Stimulated activated naive CD8-positive, alpha-beta T cell treated with anti-CD3 and anti-CD28 coated beads, Interleukin-15, Interleukin-2, amounts not matched to agents 100 ng/mL and 50 ng/mL, for 24 hours (primary cell): ENCODE measurements around the gene TBC1D14.

ENCODE experiments used
- H3K27ac Mint-ChIP-seq: one replicate; pipeline ENCODE4 v1.8.0; 2021; ENCODE audit warnings: mild to moderate bottlenecking, mixed read lengths
- H3K27me3 Mint-ChIP-seq: one replicate; pipeline ENCODE4 v1.8.0; 2021; ENCODE audit warnings: mixed read lengths
- H3K36me3 Mint-ChIP-seq: one replicate; pipeline ENCODE4 v1.8.0; 2021; ENCODE audit warnings: low read depth, mixed read lengths
- H3K4me1 Mint-ChIP-seq: one replicate; pipeline ENCODE4 v1.8.0; 2021; ENCODE audit warnings: low read depth, mixed read lengths
- H3K4me3 Mint-ChIP-seq: one replicate; pipeline ENCODE4 v1.8.0; 2021; ENCODE audit warnings: mild to moderate bottlenecking, mixed read lengths
- H3K9me3 Mint-ChIP-seq: one replicate; pipeline ENCODE4 v1.8.0; 2021; ENCODE audit warnings: mixed read lengths

The TBC1D14 gene

DNA sequence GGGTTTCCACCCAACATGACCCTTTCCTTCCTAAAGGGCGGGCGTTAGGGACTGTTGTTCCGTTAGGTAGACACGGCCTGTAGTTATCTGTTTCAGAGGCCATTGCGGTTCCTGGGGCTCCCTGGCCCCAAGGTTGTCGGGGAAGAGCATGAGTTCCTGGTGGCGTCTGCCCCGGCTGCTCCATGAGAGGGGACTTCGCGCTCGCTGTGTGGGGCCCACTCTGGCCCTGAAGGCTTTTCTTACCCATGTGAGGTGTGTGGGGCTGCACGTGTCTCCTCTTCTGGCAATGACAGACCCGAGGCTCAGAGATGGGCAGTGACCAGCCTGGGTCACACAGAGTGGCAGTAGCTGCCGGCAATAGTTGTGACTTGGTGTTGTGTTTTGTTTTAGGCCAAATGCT, 142.7 kb downstream of the TBC1D14 start:
- Mint-ChIP-seq H3K4me1 (peaks cover 29% of the 10 kb centered on the region), H3K27ac (peak overlapping the region; percentile 52), H3K4me3 (no peak overlapping the region), H3K9me3 (no peaks in the 10 kb centered on the region), H3K36me3 (peaks cover 17% of the 10 kb centered on the region), H3K27me3 (no peaks in the 10 kb centered on the region)

DNA sequence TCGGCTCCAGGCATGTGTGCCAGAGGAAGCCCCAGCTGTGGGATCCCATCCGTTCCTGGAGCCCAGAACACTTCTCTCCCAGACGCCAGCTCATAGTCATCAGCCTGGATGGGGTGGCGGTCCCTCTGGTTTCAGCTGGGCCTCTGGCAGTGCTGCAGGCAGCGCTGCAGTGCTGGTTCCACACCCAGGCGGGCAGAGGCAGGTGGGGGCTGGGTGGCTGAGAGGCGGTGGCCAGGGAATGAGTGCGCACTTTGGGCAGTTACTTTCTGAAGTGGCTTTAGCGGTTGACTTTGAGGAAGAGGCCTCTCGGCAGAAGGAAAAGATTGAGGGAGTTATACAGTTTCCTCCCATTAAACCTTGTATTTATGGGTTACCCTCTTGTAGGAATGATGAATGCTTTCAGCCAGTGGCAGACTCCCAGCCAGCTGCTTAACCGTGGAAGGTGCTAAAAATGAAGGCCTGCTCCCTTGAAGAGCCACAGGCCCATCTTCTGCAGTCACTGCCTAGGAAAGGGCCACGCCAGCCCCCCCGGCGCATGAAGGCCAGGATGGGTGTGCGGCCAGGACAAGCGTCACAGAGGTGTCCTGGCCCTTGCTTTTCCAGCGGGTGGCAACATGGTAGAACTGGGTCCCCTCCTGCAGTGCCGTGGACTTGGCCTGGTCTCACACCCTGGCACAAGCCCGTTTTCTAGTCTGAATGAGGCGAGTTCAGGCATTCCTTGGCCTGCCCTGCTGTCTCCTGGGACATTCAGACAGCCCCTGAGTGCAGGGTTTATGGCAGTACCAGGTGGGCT, 143.5 kb downstream of the TBC1D14 start:
- peaks cover 22% of the 10 kb centered on the region for H3K36me3 Mint-ChIP-seq
- H3K4me1 Mint-ChIP-seq = peaks cover 26% of the 10 kb centered on the region
- no peak overlapping the region for H3K27ac Mint-ChIP-seq
- no peak overlapping the region for H3K4me3 Mint-ChIP-seq
- no peaks in the 10 kb centered on the region for H3K9me3 Mint-ChIP-seq
- no peaks in the 10 kb centered on the region for H3K27me3 Mint-ChIP-seq

DNA sequence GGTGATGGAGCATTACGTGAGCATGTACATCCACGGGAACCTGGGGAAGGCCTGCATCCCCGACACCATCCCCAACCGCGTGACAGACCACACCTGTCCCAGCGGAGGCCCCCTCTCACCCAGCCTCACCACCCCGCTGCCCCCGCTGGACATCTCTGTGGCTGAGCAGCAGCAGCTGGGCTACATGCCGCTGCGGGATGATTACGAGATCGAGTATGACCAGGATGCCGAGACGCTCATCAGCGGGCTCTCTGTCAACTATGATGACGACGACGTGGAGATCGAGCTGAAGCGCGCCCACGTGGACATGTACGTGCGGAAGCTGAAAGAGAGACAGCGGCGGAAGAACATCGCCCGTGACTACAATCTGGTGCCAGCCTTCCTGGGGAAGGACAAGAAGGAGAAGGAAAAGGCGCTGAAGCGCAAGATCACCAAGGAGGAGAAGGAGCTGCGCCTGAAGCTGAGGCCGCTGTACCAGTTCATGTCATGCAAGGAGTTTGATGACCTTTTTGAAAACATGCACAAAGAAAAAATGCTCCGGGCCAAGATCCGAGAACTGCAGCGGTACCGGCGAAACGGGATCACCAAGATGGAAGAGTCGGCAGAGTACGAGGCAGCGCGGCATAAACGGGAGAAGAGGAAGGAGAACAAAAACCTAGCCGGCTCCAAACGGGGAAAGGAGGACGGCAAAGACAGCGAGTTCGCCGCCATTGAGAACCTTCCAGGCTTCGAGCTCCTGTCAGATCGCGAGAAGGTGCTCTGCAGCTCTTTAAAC, 144.7 kb downstream of the TBC1D14 start:
- peaks cover 21% of the 10 kb centered on the region for H3K4me1 Mint-ChIP-seq
- H3K36me3 Mint-ChIP-seq = peaks cover 31% of the 10 kb centered on the region
- H3K27me3 Mint-ChIP-seq = no peaks in the 10 kb centered on the region
- H3K27ac Mint-ChIP-seq = no peak overlapping the region
- no peaks in the 10 kb centered on the region for H3K9me3 Mint-ChIP-seq
- H3K4me3 Mint-ChIP-seq = no peak overlapping the region

DNA sequence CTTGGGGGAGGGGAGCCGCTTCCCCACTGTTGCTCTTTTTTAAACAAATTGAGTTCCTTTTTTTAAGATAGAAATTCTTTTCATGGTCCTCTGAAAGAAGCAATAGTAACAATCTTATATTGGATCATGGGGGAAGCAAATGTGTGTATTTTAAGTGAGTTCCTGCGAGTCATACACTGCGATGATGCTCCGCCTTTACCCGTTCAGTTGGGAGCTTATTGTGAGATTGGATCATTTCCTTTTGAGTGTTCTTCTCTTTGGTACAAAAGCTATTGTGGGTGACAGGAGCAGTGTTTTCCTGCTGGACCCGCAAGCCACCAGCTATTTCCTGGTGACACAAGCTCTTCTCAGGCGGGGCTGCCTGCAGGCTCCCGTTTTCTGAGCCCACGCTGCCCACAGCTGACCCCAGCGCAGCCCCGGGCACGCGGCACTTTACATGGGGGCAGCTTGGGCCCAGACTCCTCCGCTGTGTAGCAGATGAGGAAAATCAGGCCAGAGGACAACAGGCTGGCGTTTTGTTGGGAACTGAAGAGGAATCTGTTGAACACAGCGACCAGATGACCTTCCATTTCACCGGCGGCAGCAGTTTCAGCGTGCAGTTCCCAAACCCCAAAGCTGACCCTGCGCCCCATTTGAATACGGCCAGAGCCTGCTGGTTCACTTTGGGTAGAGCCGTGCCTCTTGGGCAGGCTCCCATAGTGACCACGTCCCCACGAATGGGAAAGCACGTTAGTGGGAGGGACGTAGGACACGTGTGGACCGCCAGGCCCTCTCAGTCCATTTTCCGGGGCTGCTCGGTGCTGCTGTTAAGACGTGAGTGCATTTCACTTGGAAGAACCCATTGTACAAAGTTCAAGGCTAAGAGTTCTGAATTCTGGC, 145.7 kb downstream of the TBC1D14 start:
- Mint-ChIP-seq H3K36me3 (peaks cover 40% of the 10 kb centered on the region), H3K27ac (no peak overlapping the region), H3K9me3 (no peaks in the 10 kb centered on the region), H3K27me3 (no peaks in the 10 kb centered on the region), H3K4me3 (no peak overlapping the region), H3K4me1 (peaks cover 15% of the 10 kb centered on the region)

DNA sequence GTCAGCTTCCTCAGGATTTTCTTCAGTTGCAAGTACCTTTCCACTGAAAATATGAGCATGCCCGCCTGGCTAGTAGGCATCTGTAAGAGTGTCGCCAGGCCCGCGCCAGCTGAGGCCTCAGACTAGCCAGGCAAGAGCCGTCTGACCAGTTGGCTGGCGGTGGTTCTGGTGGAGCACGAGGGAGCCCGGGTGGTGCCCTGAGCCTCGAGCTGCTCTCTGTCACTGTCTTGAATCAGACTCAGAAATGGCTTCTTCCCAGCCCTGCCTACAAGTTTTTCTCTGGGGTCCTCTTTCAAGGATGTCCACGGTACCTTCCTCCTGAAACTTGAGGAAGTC, 146.3 kb downstream of the TBC1D14 start:
- Mint-ChIP-seq H3K4me1 (peaks cover 12% of the 10 kb centered on the region), H3K9me3 (no peaks in the 10 kb centered on the region), H3K4me3 (no peak overlapping the region), H3K27ac (no peak overlapping the region), H3K27me3 (no peaks in the 10 kb centered on the region), H3K36me3 (peaks cover 46% of the 10 kb centered on the region)

DNA sequence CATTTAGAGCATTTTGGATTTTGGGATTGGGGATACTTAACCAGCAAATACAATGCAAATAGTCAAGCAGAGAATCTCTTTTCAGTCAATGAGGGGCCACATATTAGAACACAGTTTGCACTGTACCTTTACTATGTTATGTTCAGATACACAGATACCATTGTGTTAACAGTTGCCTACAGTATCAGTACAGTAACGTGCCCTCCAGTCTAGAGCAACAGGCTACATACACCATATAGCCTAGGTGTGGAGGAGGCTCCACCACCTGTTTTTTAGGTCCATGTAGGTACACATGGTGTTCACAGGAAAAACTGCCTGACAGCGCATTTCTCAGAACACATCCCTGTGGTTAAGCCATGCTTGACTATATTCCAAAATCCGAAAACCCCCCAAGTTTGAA, 149.2 kb downstream of the TBC1D14 start:
- no peaks in the 10 kb centered on the region for H3K27me3 Mint-ChIP-seq
- H3K4me1 Mint-ChIP-seq = peaks cover 2% of the 10 kb centered on the region
- no peaks in the 10 kb centered on the region for H3K9me3 Mint-ChIP-seq
- no peak overlapping the region for H3K4me3 Mint-ChIP-seq
- no peak overlapping the region for H3K27ac Mint-ChIP-seq
- peaks cover 72% of the 10 kb centered on the region for H3K36me3 Mint-ChIP-seq

DNA sequence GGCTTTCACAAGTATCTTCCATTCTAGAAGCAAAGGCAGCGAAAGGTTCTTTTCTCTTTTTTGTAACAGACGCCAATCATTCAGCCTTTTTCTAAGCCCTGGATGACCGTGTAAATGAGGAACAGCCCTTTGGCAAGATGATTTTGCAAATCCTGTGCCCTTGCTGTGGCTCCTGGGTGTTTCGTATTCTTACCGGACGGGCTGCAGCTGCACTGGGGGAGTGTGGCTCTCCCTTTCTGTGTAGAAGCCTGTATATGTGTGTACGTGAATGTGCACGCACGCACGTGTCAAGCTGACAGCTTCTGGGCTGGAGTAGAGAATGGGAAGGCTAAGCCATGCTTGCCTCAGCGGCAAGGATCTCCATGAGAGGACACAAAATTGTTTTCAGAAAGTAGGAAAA, 150.0 kb downstream of the TBC1D14 start:
- Mint-ChIP-seq H3K9me3 (no peaks in the 10 kb centered on the region), H3K36me3 (peaks cover 71% of the 10 kb centered on the region), H3K27me3 (no peaks in the 10 kb centered on the region), H3K4me3 (no peak overlapping the region), H3K4me1 (peaks cover 8% of the 10 kb centered on the region), H3K27ac (no peak overlapping the region)

DNA sequence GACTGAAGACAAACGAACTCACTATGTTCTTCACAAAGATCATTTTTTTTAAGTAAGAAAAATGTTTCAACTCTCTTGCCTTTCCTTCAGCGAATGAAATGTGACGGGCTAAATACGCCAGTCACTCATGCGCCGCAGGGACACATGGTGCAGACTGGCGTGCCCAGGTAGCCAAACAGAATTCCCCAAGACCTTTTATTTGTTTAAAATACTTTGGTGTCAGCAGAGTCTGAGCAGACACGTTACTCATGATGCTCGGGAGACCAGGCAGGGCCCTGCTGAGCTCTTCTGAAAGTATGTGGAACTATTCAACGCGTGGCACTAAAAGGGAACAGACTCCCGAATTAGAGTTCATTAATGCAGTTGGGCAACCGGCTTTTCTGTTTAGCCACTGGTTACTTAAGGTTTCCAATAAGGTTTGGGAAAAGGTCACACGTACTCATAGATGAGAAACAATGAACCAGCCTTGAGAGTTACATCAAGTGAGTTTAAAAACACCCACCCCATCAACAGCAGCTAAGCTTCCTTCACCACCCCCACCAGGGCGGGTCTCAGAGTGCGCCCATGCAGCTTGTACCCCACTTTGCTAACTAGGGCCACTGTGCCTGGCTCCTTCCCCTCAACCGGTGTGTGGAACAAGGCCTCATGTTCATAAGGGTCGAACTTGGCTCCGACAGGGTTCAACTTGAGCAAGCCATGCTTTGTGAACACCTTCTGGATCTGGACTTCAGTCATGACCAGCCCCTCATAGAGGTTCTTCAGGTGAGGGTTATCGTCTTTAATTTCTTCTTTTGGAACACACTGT, 150.9 kb downstream of the TBC1D14 start:
- Mint-ChIP-seq H3K27me3 (no peaks in the 10 kb centered on the region), H3K4me3 (no peak overlapping the region), H3K9me3 (no peaks in the 10 kb centered on the region), H3K36me3 (peaks cover 80% of the 10 kb centered on the region), H3K4me1 (peaks cover 16% of the 10 kb centered on the region), H3K27ac (no peak overlapping the region)

DNA sequence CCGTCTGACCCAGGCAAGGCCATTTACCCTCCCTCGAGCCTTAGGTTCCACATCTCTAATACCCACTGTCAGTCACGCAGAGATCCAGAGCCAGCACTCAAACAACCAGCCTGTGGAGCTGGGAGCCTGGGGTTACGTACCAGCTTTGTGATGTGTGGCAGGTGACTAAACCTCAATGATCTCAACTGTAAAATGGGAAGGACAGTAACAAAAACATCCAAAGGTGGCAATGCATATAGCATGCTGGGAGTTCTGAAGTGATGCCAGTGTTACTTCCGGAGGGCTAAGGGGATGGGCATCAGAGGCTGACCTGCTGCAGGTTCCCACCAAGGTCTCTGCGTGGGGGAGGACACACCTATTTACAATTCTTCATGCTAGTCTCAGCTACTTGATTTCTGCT, 152.2 kb downstream of the TBC1D14 start:
- no peak overlapping the region for H3K27ac Mint-ChIP-seq
- peaks cover 83% of the 10 kb centered on the region for H3K36me3 Mint-ChIP-seq
- H3K4me3 Mint-ChIP-seq = no peak overlapping the region
- no peaks in the 10 kb centered on the region for H3K9me3 Mint-ChIP-seq
- no peaks in the 10 kb centered on the region for H3K27me3 Mint-ChIP-seq
- peaks cover 29% of the 10 kb centered on the region for H3K4me1 Mint-ChIP-seq

DNA sequence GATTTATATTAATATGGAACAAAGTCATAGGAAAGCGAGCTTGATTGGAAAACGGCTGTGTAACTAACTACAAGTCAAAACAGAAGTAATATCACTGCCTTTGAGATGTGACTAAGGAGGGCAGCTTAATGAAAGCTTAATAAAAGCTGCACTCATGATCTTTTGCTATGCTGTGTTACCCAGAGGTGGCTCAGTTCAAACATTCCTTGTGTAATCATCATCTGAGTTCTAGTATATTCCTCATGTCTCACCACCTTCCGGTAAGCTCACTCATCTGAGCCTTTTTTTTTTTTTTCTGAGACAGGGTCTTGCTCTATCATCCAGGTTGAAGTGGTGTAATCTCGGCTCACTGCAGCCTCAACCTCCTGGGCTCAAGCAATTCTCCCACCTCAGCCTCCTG, 153.2 kb downstream of the TBC1D14 start:
- Mint-ChIP-seq H3K27ac (peak overlapping the region; percentile 74), H3K4me1 (peaks cover 36% of the 10 kb centered on the region), H3K36me3 (peaks cover 86% of the 10 kb centered on the region), H3K27me3 (no peaks in the 10 kb centered on the region), H3K9me3 (no peaks in the 10 kb centered on the region), H3K4me3 (no peak overlapping the region)

DNA sequence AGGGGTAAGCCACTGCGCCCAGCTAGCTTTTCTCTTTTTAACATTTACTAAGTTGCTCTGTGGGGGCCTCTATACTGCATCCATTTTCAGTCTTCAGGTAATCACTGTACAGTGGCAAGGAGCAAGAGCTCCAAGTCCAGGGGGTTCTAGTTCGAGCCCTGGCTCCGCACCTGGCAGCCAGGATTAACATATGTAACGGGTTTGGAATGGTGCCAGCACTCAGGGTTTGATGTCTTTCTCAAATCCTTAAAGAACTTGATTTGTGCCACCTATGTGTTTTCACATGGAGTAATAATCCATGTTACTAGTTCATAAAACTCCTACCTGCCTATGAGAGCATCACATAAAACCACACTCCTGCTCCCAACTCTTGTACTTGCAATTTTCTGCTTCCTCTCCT, 153.7 kb downstream of the TBC1D14 start:
- H3K4me1 Mint-ChIP-seq = peaks cover 38% of the 10 kb centered on the region
- peaks cover 84% of the 10 kb centered on the region for H3K36me3 Mint-ChIP-seq
- H3K4me3 Mint-ChIP-seq = no peak overlapping the region

DNA sequence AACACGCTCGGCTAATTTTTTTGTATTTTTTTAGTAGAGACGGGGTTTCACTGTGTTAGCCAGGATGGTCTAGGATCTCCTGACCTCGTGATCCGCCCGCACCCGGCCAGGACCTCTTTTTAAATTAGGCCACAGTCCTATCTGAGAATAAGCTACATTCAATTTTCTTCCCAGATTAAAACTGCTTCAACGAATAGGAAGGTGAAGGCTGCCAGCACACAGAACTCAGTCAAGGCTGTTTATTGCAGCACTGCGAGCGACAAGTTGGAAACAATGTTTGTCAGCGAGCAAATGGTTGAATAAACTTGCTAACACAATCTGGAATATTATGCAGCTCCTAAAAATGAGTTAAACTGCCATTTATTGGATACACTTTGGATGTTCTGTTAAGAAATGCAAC, 156.4 kb downstream of the TBC1D14 start:
- H3K27me3 Mint-ChIP-seq = no peaks in the 10 kb centered on the region
- peaks cover 59% of the 10 kb centered on the region for H3K36me3 Mint-ChIP-seq
- peaks cover 55% of the 10 kb centered on the region for H3K4me1 Mint-ChIP-seq
- peak overlapping the region; percentile 91 for H3K4me3 Mint-ChIP-seq
- H3K27ac Mint-ChIP-seq = peak overlapping the region; percentile 94
- H3K9me3 Mint-ChIP-seq = no peaks in the 10 kb centered on the region

More for the DNA sequence above, 153.7 kb downstream of the TBC1D14 start:
- Mint-ChIP-seq H3K9me3 (no peaks in the 10 kb centered on the region), H3K27ac (peak overlapping the region; percentile 74), H3K27me3 (no peaks in the 10 kb centered on the region)

DNA sequence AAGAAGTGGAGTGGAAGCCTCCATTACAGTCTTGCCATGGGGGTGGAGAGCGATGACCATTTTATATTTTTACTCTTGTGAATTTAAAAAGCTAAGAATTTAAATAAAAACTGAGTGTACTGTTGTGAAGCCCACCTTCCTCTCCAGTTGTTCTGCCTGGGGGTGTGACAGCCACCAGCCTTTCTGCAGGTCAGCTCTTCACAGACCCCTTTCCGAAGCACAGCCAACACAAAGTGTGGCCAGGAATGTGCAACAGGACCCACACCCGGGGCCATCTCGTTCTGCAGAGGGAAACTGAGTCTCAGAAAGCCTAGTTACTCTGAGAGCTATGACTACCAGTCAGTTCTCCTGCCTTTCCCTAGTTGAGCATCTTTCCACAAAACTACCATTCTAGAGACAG, 156.9 kb downstream of the TBC1D14 start:
- Mint-ChIP-seq H3K4me3 (peak overlapping the region; percentile 91), H3K4me1 (peaks cover 55% of the 10 kb centered on the region), H3K27ac (peak overlapping the region; percentile 94), H3K36me3 (peaks cover 54% of the 10 kb centered on the region), H3K27me3 (no peaks in the 10 kb centered on the region), H3K9me3 (no peaks in the 10 kb centered on the region)

DNA sequence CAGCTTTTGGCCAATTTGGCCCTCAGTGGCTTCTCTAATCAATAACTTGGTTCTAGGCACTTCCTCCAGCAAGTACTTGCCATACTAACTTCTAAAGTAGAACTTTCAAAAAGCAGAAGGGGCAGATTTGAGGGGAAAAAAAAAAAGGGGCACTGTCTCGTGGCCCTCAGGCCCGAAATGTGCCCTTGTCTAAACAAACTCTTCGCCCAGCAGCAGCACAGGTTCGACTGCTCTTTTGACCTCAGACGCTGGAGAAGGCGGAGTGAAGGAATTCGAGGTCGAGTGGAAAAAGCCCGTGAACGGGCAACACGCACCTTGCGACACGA, 157.5 kb downstream of the TBC1D14 start:
- H3K27ac Mint-ChIP-seq = peak overlapping the region; percentile 94
- no peaks in the 10 kb centered on the region for H3K27me3 Mint-ChIP-seq
- H3K36me3 Mint-ChIP-seq = peaks cover 48% of the 10 kb centered on the region
- no peaks in the 10 kb centered on the region for H3K9me3 Mint-ChIP-seq
- H3K4me1 Mint-ChIP-seq = peaks cover 55% of the 10 kb centered on the region
- H3K4me3 Mint-ChIP-seq = peak overlapping the region; percentile 91
